Cardiac septum (tissue), 1 donor: ENCODE measurements around the gene FHDC1. TPM values are rescaled to one million over a fixed set of nuclear protein-coding genes. Genes with fewer than 3 reads are reported as not detected.

Source experiments
- DNase-seq: peaks from one replicate; pipeline ENCODE4 v3.0.0-alpha.2; 2020; ENCODE audit warnings: low spot score
- intact Hi-C: fragments of 100-400 bp; cut with DNase I; formaldehyde crosslinking; loops from one replicate; pipeline ENCODE4 v1.14.0; 2022
- total RNA-seq: library from RNA; stranded (reverse); fragmentation: NEBNext Ultra II Directional; extraction: Animal tissue kit (Norgen Biotek cat#: 25700); gene quantifications from one replicate; pipeline ENCODE4 v1.2.1, GENCODE V29; 2021
- donor health status: DM: no; HTN: no; CAD: no.

Gene FHDC1
- total RNA-seq, 1 donor from 2014 or later, result 0.22 TPM

GRCh38 chr4:152954741-152955140, 18.6 kb downstream of the FHDC1 start:
- intact Hi-C loops, result no loop called here
- no peak for DNase-seq

- DNase-seq, result no peak
- intact Hi-C loops, result no loop called here
These were observed 20.0 kb downstream of the FHDC1 start for GRCh38 chr4:152956147-152956546.

GRCh38 chr4:152956650-152957436, 20.7 kb downstream of the FHDC1 start:
- intact Hi-C loops, result no loop called here
- DNase-seq, result no peak

GRCh38 chr4:152957437-152958171, 21.5 kb downstream of the FHDC1 start:
- intact Hi-C loops, result no loop called here
- no peak for DNase-seq

- DNase-seq, result no peak
- intact Hi-C loops, result no loop called here
These were observed 23.0 kb downstream of the FHDC1 start for GRCh38 chr4:152959080-152959479.

GRCh38 chr4:152960082-152960481, 24.0 kb downstream of the FHDC1 start:
- intact Hi-C loops, result no loop called here
- DNase-seq, result no peak

GRCh38 chr4:152961014-152961772, 25.1 kb downstream of the FHDC1 start:
- no peak for DNase-seq
- intact Hi-C loops, result no loop called here

GRCh38 chr4:152961773-152962115, 25.6 kb downstream of the FHDC1 start:
- no peak for DNase-seq
- intact Hi-C loops, result no loop called here

GRCh38 chr4:152962150-152962549, 26.0 kb downstream of the FHDC1 start:
- intact Hi-C loops, result no loop called here

GRCh38 chr4:152964335-152964734, 28.2 kb downstream of the FHDC1 start:
- intact Hi-C loops, result no loop called here
- no peak for DNase-seq

More at GRCh38 chr4:152962150-152962549, 26.0 kb downstream of the FHDC1 start:
- DNase-seq, result no peak

- intact Hi-C loops, result no loop called here
- no peak for DNase-seq
These were observed 29.5 kb downstream of the FHDC1 start for GRCh38 chr4:152965611-152966010.

- intact Hi-C loops, result no loop called here
- no peak for DNase-seq
These were observed 31.8 kb downstream of the FHDC1 start for GRCh38 chr4:152967907-152968306.

GRCh38 chr4:152968806-152969394, 32.8 kb downstream of the FHDC1 start:
- intact Hi-C loops, result no loop called here
- DNase-seq, result no peak

- DNase-seq, result no peak
- intact Hi-C loops, result no loop called here
These were observed 34.1 kb downstream of the FHDC1 start for GRCh38 chr4:152970102-152970820.

- intact Hi-C loops, result no loop called here
These were observed 34.9 kb downstream of the FHDC1 start for GRCh38 chr4:152971053-152971452.

GRCh38 chr4:152972821-152973628, 36.9 kb downstream of the FHDC1 start:
- DNase-seq, result no peak
- intact Hi-C loops, result no loop called here

More at GRCh38 chr4:152971053-152971452, 34.9 kb downstream of the FHDC1 start:
- no peak for DNase-seq

- intact Hi-C loops, result no loop called here
- DNase-seq, result no peak
These were observed 37.7 kb downstream of the FHDC1 start for GRCh38 chr4:152973629-152974467.
